G401 (cell line): ENCODE results near the gene NIN. TPM values are rescaled to one million over a fixed set of nuclear protein-coding genes. Genes with fewer than 3 reads are reported as not detected.
"Not testable (repeated sequence)": the region's sequence is repeated elsewhere in the genome, so short reads cannot be mapped to it uniquely, and the experiment has no call there.

ENCODE experiments used
- DNase-seq: peaks from one replicate; pipeline ENCODE4 v3.0.0-alpha.2; 2015; ENCODE audit warnings: low spot score
- in situ Hi-C: cut with HindIII; loops from 2 replicates; pipeline ENCODE4 v1.10.0; 2016; ENCODE audit warnings: low sequenced_read_pairs, mixed read lengths
- total RNA-seq: library from RNA; depleted of rRNA; stranded (reverse); fragments of >200 nt; shearing (Covaris generic); gene quantifications from 2 replicates; pipeline ENCODE4 v1.2.3, GENCODE V29; 2014

NIN gene
- total RNA-seq, 1 experiment from 2014 or later: 3.6 TPM

- in situ Hi-C loops: no loop called here
- no peak for DNase-seq
Observed at GRCh38 chr14:50736932-50737419, 94.0 kb downstream of the NIN start.

- no peak for DNase-seq
- in situ Hi-C loops: no loop called here
Observed at GRCh38 chr14:50734950-50735695, 95.8 kb downstream of the NIN start.

- no peak for DNase-seq
- in situ Hi-C loops: no loop called here
Observed at GRCh38 chr14:50733494-50733893, 97.5 kb downstream of the NIN start.

- no peak for DNase-seq
- in situ Hi-C loops: no loop called here
Observed at GRCh38 chr14:50728836-50729235, 102.1 kb downstream of the NIN start.

- in situ Hi-C loops: no loop called here
- no peak for DNase-seq
Observed at GRCh38 chr14:50726372-50727107, 104.4 kb downstream of the NIN start.

- DNase-seq: no peak
- in situ Hi-C loops: no loop called here
Observed at GRCh38 chr14:50725761-50726160, 105.2 kb downstream of the NIN start.

GRCh38 chr14:50719911-50720759 lies 110.8 kb downstream of the NIN start:
- in situ Hi-C loops: no loop called here
- DNase-seq: no peak

- DNase-seq: no peak
- in situ Hi-C loops: no loop called here
Observed at GRCh38 chr14:50718949-50719348, 112.0 kb downstream of the NIN start.

- in situ Hi-C loops: no loop called here
- DNase-seq: no peak
Observed at GRCh38 chr14:50717811-50718210, 113.2 kb downstream of the NIN start.

GRCh38 chr14:50714450-50715073 lies 116.4 kb downstream of the NIN start:
- in situ Hi-C loops: no loop called here
- DNase-seq: peak; percentile 25

GRCh38 chr14:50711043-50711442 lies 119.9 kb downstream of the NIN start:
- DNase-seq: no peak
- in situ Hi-C loops: no loop called here

- in situ Hi-C loops: no loop called here
- DNase-seq: no peak
Observed at GRCh38 chr14:50705026-50705593, 125.9 kb downstream of the NIN start.

- DNase-seq: no peak
- in situ Hi-C loops: no loop called here
Observed at GRCh38 chr14:50704454-50705010, 126.4 kb downstream of the NIN start.

GRCh38 chr14:50697659-50698290 lies 133.2 kb downstream of the NIN start:
- no peak for DNase-seq
- in situ Hi-C loops: no loop called here

GRCh38 chr14:50694260-50694659 lies 136.7 kb downstream of the NIN start:
- in situ Hi-C loops, DNase-seq: not testable (repeated sequence)

GRCh38 chr14:50688875-50689274 lies 142.1 kb downstream of the NIN start:
- no peak for DNase-seq
- in situ Hi-C loops: no loop called here

GRCh38 chr14:50679674-50680073 lies 151.3 kb downstream of the NIN start:
- DNase-seq: no peak
- in situ Hi-C loops: no loop called here

GRCh38 chr14:50678163-50678562 lies 152.8 kb downstream of the NIN start:
- no peak for DNase-seq
- in situ Hi-C loops: no loop called here
